K562 (cell line): Measurements from ENCODE around the gene ZNF514. TPM values are rescaled to one million over a fixed set of nuclear protein-coding genes. Genes with fewer than 3 reads are reported as not detected.

Experiments
- CXXC5 ChIP-seq: fragments of 250-450 bp; sonication (Bioruptor Pico); IDR thresholded peaks from 2 replicates; pipeline ENCODE4 v1.8.0; 2022; ENCODE audit warnings: inconsistent platforms, mild to moderate bottlenecking, moderate library complexity
- DMBX1 ChIP-seq: fragments of 250-450 bp; sonication (Bioruptor Pico); IDR thresholded peaks from 2 replicates; pipeline ENCODE4 v1.8.0; 2022; ENCODE audit warnings: inconsistent platforms, mild to moderate bottlenecking, moderate library complexity, borderline replicate concordance
- FOSL1 ChIP-seq: fragments of 200-800 bp; sonication (Bioruptor generic); conservative IDR thresholded peaks from 2 replicates; pipeline ENCODE4 v1.6.1; 2016; ENCODE audit warnings: missing genetic modification characterization, missing compliant biosample characterization
- HMGN3 ChIP-seq: IDR thresholded peaks from 2 replicates; pipeline ENCODE4 v1.6.1; 2011; ENCODE audit warnings: borderline replicate concordance, low read depth, mild to moderate bottlenecking, mixed read lengths, low read length; ENCODE audit not compliant: insufficient read length; ENCODE audit errors: extremely low read depth
- MYC ChIP-seq, 2 experiments: fragments of 250-450 bp in 1 of 2; sonication (Bioruptor Pico) in 1 of 2; IDR thresholded peaks; 2 replicates each; pipeline versions ENCODE4 v1.5.1 to v1.6.1; 2012 to 2021; ENCODE audit warnings: low read depth in 2 of 2, borderline replicate concordance in 1 of 2, improper control_type of control experiment in 1 of 2, low read length in 1 of 2, mild to moderate bottlenecking in 1 of 2, moderate library complexity in 1 of 2
- PHF8 ChIP-seq: fragments of 200-600 bp; sonication (generic); IDR thresholded peaks from 2 replicates; pipeline ENCODE4 v1.6.1; 2012; ENCODE audit warnings: mixed run types, mild to moderate bottlenecking, inconsistent platforms, low read length, moderate library complexity, borderline replicate concordance
- PHTF2 ChIP-seq: fragments of 250-450 bp; sonication (Bioruptor Pico); IDR thresholded peaks from 2 replicates; pipeline ENCODE4 v1.5.0; 2021; ENCODE audit warnings: mild to moderate bottlenecking
- POLR2G ChIP-seq: fragments of 200-400 bp; formaldehyde crosslinking; IDR thresholded peaks from 2 replicates; pipeline ENCODE4 v1.6.1; 2017; ENCODE audit warnings: low read depth, mild to moderate bottlenecking, antibody characterized with exemption, low read length, moderate library complexity
- SUPT5H ChIP-seq: fragments of 450-650 bp; IDR thresholded peaks from 2 replicates; pipeline ENCODE4 v1.6.1; 2016
- XRCC4 ChIP-seq: IDR thresholded peaks from one replicate; pipeline ENCODE4 v1.6.1; 2011; ENCODE audit not compliant: insufficient read depth, insufficient read length; ENCODE audit errors: extremely low read depth
- ZBTB7A ChIP-seq: IDR thresholded peaks from 2 replicates; pipeline ENCODE4 v1.6.1; 2011; ENCODE audit warnings: low read depth, mild to moderate bottlenecking, low read length, moderate library complexity, borderline replicate concordance; ENCODE audit not compliant: control insufficient read depth
- ZC3H4 ChIP-seq: sonication (generic); formaldehyde crosslinking; IDR thresholded peaks from 2 replicates; pipeline ENCODE4 v1.9.0; 2021; ENCODE audit warnings: missing genetic modification reagents, borderline replicate concordance
- ZKSCAN8 ChIP-seq: fragments of 200-800 bp; sonication (Bioruptor generic); IDR thresholded peaks from 2 replicates; pipeline ENCODE4 v1.6.1; 2016; ENCODE audit warnings: missing genetic modification characterization, missing compliant biosample characterization
- ZNF407 ChIP-seq: fragments of 450-650 bp; IDR thresholded peaks from 2 replicates; pipeline ENCODE4 v1.6.1; 2016; ENCODE audit warnings: low read depth
- ZNF583 ChIP-seq: fragments of 250-450 bp; sonication (Bioruptor Pico); IDR thresholded peaks from 2 replicates; pipeline ENCODE4 v1.4.0; 2020
- ZNF639 ChIP-seq, 2 experiments: fragments of 200-800 bp in 1 of 2; sonication (Bioruptor generic) in 1 of 2; sonication (generic) in 1 of 2; formaldehyde crosslinking in 1 of 2; IDR thresholded peaks in 1 of 2; conservative IDR thresholded peaks in 1 of 2; 2 replicates each; pipeline versions ENCODE4 v1.5.0 to v1.6.1; 2016 to 2020; ENCODE audit warnings: missing compliant biosample characterization in 1 of 2, missing genetic modification characterization in 1 of 2, missing genetic modification reagents in 1 of 2
- ZNF830 ChIP-seq: fragments of 250-450 bp; sonication (Bioruptor Pico); IDR thresholded peaks from 2 replicates; pipeline ENCODE4 v1.5.0; 2021; ENCODE audit warnings: mild to moderate bottlenecking
- polyA plus RNA-seq, 8 experiments: library from polyadenylated mRNA; depleted of rRNA in 4 of 8; stranded (reverse) in 5 of 8; unstranded in 3 of 8; fragments of >200 nt; fragmentation: Nextera tagmentation in 2 of 8; fragmentation: Illumina TruSeq in 1 of 8; extraction: Ambion mirVana in 2 of 8; extraction: Trizol in 1 of 8; gene quantifications; 2 replicates each; pipeline versions ENCODE4 v1.2.1 to v1.2.3, GENCODE V29; 2011 to 2014; ENCODE audit warnings: inconsistent platforms in 1 of 8, missing spikeins in 1 of 8
- total RNA-seq, 7 experiments: library from RNA; depleted of rRNA in 6 of 7; stranded (reverse); fragments of >200 nt in 6 of 7; fragmentation: Illumina TruSeq in 2 of 7; extraction: Trizol in 2 of 7; gene quantifications; 2 replicates each; pipeline versions ENCODE4 v1.2.1 to v1.2.3, GENCODE V29; 2011 to 2021; ENCODE audit warnings: low replicate concordance in 1 of 7

ZNF514 gene
- total and polyA plus RNA-seq, 9 of the 15 experiments (the other 6 are each of a cell fraction or from before 2014, with no cell fraction given), result 7.5 to 17.7 (median 11.4) TPM

GRCh38 chr2:95159690-95160449 lies at the start of gene ZNF514 (continued):
- peak; percentile 72 for TF ChIP-seq ZNF407
- TF ChIP-seq MYC (IDR thresholded peaks at IDR 0.05; ENCODE audit: low read depth, low read length), result peak; percentile 36; the same call in 1 of the 2 replicates
- TF ChIP-seq MYC (CRISPR knock-in tag; IDR thresholded peaks at IDR 0.05; ENCODE audit: borderline replicate concordance, low read depth), result peak; percentile 32; the same call in 1 of the 2 replicates
- TF ChIP-seq PHTF2, result no peak
- TF ChIP-seq HMGN3, result peak; percentile 68
- TF ChIP-seq FOSL1 (tag), result no peak
- peak in 1 of 2 experiments; percentile 63; a peak in 1 of 4 replicates for TF ChIP-seq ZNF639 (CRISPR knock-in tag; conservative IDR thresholded peaks at IDR 0.05 in 1 of 2, IDR thresholded peaks at IDR 0.05 in 1 of 2)
- TF ChIP-seq CXXC5 (CRISPR knock-in tag), result peak; percentile 59
- no peak for TF ChIP-seq DMBX1 (CRISPR knock-in tag)
- no peak for TF ChIP-seq ZNF830
- peak; percentile 28; the same call in 1 of the 2 replicates for TF ChIP-seq ZBTB7A
- TF ChIP-seq ZKSCAN8 (CRISPR knock-in tag), result no peak
- peak; percentile 45; the same call in 1 of the 2 replicates for TF ChIP-seq PHF8
- TF ChIP-seq XRCC4, result no peak
- TF ChIP-seq ZNF583 (CRISPR knock-in tag), result no peak; the same call in 1 of the 2 replicates
- peak; percentile 73 for TF ChIP-seq POLR2G
- 0 out of 2 replicates have a peak, but pooled peaks have one; percentile 24 for TF ChIP-seq SUPT5H
- no peak for TF ChIP-seq ZC3H4
